A204.1 (cell line): Measurements from ENCODE around the gene IL23R.

Source experiments
- FAIRE-seq: peaks from 2 replicates; lab custom pipeline; 2012; peaks lifted over from hg19 to GRCh38; lab: Jason Lieb, UNC

The IL23R gene

GRCh38 chr1:67306547-67306946 lies 140.3 kb downstream of the IL23R start:
- FAIRE-seq: no peak

GRCh38 chr1:67307251-67308060 lies 141.2 kb downstream of the IL23R start, which contains the start of gene IL12RB2:
TSS of gene IL12RB2 (plus strand) at chr1:67307873. CDS start at chr1:67320369, 12,496 bp downstream.
- no peak for FAIRE-seq

- FAIRE-seq: no peak
Observed at GRCh38 chr1:67308136-67308535, 141.9 kb downstream of the IL23R start.
